ENCODE data around the gene BTG2.

DNA sequence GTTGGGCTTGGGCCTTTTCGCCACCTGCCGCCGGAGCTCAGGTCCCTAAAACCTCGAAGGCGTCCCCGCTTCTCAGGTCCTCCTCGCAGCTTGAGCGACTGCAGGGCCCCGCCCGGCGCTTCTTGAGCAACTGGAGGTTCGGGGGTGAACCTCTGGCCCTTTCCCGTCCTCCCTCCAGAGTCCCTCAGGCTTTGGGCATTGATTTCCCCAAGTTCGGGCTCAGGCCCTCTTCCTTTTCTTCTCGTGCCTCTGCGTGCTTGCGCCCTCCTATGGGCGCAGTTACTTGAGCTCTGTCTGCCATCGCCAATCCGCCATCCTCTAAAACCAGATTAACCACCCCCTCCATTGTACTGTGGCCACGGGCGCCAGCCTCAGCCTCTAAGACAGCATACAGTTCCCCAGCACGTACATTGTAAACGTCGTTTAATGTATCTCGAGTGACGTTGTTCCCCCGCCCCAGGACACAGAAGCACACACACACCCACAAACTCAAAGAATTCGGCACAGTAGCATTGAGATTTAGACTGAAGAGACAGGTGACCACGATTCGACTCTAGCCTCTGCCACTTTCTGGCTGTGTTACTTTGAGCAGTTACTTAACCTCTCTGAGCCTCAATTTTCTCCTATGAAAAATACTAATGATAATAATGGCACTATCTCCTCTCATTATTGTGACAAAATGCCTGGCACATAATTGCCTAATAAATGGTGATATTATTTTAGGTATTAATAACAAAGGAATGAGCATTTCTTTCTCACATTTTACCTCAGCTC, 22.6 kb downstream of the BTG2 start:
- TF ChIP-seq, protein P1, sequence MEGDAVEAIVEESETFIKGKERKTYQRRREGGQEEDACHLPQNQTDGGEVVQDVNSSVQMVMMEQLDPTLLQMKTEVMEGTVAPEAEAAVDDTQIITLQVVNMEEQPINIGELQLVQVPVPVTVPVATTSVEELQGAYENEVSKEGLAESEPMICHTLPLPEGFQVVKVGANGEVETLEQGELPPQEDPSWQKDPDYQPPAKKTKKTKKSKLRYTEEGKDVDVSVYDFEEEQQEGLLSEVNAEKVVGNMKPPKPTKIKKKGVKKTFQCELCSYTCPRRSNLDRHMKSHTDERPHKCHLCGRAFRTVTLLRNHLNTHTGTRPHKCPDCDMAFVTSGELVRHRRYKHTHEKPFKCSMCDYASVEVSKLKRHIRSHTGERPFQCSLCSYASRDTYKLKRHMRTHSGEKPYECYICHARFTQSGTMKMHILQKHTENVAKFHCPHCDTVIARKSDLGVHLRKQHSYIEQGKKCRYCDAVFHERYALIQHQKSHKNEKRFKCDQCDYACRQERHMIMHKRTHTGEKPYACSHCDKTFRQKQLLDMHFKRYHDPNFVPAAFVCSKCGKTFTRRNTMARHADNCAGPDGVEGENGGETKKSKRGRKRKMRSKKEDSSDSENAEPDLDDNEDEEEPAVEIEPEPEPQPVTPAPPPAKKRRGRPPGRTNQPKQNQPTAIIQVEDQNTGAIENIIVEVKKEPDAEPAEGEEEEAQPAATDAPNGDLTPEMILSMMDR (IDR thresholded peaks at IDR 0.05), result peak in 3 of 4 experiments; percentile 59 to 69 (median 62)
- TF ChIP-seq EP300 (IDR thresholded peaks at IDR 0.05) (no peak), POLR2A (IDR thresholded peaks at IDR 0.05) (no peak), POLR2AphosphoS5 (IDR thresholded peaks at IDR 0.05) (no peak)
